Measurements from ENCODE around the gene ABCG5. TPM values are rescaled to one million over a fixed set of nuclear protein-coding genes. Genes with fewer than 3 reads are reported as not detected.

Gene ABCG5
- total RNA-seq, 1 donor from 2014 or later = 0.96 TPM

DNA sequence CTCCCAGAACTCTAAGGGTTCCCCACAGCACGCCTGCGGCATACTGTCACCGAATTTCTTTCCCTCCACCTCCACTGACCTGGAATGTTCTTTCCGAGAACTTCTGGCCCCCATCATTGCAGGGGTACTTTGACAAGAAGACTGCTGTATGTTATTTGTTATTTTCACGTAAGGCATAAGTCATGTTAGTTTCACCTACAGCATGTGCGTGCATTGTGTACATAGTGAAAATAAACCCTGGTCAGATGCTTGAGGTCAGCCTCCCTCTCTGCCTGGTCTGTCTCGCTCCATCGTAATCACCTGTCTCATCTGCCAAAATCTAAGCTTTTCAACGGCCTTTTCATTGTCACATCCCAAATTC is 4.2 kb upstream of the ABCG5 start:
- DNase-seq (ENCODE audit: low spot score) = no peak

DNA sequence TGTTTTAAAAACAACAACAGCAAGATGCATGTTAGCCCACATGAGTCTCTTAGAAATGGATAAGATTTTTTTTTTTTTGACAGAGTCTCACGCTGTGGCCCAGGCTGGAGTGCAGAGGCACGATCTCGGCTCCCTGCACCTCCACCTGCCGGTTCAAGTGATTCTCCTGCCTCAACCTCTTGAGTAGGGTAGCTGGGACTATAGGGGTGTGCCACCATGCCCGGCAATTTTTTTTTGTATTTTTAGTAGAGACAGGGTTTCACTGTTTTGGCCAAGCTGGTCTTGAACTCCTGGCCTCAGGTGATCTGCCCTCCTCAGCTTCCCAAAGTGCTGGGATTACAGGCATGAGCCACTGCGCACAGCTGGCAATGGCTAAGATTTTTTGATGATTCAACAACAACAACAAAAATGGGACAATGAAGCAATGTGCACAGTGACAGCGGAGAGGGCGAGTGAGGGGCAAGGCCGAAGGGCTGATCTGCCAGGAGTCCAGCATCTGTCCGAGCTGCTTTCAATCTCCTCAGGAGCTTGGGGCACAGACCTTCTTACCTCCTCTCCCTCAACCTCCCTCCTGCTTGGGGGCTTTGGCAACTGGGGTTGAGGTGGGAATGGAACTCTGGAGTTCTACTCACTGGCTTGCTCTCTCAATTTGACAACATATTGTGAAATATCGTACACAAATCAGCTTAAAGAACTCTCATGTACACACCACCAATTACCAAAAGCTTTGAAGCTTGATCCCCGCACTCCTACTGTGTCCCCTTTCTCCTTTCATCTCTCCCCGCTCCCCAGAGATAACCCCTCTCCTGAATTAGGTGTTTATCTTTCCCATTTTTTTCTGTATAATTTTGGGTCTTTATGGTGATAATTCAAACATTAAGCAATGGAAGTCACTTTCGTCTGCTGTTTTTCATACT is 3.6 kb upstream of the ABCG5 start:
- no peak for DNase-seq (ENCODE audit: low spot score)

DNA sequence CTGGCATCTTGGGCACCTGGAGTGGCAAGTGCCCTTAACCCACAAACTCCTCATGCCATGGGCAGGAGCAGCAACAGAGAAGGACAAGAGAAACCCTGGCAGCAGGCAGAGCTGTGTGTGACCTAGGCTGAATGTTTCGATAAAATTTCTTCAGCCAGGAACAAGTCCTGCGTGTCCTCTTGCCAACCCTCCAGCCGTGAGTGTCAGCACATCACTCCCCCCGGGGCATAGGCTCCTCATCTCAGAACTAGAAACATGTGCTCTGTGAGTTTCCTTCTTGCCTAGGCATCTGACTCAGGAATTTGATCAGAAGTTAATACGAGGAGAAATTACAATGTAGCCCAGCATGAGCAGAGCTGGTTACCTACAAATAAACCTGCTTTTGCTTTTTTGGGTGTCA is 2.3 kb upstream of the ABCG5 start:
- no peak for DNase-seq (ENCODE audit: low spot score)

DNA sequence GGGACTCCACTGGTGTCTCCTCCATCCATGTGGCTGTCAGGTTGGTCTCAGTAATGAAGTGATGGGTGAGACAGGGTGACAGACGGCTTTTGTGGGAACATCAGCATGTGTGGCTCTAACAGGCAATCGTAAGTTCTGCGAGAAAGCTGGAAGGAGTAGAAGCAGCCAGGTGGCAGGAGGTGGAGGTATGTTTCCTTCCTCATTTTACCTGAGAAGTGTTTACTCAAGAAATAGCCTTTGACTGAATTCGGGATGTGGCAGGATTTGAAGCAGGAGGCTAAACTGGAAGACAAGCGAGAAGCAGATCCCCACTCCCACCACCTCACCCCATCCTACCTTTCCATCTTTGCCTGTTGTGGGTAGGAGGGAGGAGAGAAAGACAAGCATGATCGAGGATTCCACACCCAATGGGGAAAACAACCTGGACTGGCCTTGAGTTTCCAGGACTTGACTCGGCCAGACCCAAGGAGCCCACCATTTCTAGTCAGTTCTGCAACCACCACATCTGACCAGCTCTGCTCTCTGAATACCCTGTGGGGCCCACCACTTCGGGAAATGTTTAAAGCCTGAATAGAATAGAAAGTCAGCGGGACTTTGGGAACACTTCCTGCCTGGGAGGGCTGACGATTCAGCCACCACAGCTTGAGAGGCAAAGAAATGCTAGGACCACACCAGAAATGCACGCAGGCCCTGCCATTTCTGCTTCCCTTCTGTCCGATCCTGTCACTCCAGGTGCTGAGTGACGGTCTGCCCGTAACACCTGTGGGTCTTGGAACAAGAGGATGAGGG is 1.3 kb upstream of the ABCG5 start:
- DNase-seq (ENCODE audit: low spot score) = no peak

DNA sequence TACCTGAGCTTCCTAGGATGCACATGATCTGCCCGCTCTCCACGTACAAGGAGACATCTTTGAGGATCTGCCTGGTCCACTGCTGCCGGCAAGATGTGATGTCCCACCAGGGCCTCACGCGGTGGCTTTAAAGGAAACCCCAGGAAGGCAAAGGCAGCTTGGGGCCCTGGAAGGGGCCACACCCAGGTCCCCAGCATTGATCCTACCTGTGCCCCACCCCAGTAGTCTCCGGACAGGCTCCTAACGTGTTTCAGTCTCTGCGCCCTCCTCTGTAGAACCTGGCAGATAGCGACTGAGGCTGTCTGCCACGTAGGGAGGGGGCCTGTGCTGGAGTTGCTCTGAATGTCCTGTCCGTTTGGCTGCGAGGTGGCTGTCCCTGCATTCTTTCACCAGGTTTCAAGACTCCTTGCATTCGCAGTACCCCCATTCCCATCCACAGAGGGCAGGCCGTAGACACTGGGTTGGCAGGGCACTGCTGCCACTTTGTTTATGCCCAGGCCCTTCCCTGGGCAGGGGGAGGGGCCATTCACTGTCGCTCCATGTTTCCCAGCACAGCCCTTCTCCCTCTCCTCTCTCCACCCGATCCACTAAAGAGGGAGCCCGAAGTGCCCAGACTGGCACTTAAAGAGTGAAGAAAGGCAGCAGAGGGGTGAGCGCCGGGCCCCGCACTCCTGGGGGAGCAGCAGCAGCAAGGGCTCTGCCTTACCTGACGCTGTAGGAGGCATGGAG is 644 bp downstream of the ABCG5 start:
- DNase-seq (ENCODE audit: low spot score) = no peak

DNA sequence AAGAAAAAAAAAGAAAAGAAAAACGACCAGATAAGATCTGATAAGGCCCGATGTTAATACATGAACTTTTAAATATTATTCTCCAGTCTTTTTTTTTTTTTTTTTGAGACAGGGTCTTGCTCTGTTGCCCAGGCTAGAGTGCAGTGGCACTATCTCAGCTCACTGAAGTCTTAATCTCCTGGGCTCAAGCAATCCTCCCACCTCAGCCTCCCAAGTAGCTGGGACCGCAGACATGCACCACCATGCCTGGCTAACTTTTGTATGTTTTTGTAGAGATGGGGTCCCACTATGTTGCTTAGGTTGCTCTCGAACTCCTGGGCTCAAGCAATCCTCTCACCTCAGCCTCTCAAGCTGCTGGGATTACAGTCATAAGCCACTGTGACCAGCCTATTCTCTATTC is 1.6 kb downstream of the ABCG5 start:
- DNase-seq (ENCODE audit: low spot score) = no peak

DNA sequence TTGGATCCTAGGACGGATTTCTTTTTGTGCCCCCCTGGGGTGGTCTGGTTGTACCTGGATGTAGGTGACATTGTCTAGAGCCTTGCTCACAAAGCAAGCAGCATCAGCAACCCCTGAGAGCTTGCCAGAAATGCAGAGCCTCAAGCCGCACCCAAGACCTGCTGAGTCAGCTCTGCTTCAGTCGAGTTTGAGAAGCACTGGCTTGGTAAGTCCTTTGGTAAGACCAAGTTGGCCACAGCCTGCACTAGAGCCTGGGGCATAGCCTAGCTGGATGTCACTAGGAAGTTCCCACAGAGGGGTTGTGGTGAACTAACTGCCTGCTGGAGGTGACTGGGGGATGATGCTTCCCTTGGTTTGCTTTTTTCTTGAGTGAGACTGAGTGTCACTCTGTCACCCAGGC is 6.2 kb downstream of the ABCG5 start:
- peak; percentile 17 for DNase-seq (ENCODE audit: low spot score)

DNA sequence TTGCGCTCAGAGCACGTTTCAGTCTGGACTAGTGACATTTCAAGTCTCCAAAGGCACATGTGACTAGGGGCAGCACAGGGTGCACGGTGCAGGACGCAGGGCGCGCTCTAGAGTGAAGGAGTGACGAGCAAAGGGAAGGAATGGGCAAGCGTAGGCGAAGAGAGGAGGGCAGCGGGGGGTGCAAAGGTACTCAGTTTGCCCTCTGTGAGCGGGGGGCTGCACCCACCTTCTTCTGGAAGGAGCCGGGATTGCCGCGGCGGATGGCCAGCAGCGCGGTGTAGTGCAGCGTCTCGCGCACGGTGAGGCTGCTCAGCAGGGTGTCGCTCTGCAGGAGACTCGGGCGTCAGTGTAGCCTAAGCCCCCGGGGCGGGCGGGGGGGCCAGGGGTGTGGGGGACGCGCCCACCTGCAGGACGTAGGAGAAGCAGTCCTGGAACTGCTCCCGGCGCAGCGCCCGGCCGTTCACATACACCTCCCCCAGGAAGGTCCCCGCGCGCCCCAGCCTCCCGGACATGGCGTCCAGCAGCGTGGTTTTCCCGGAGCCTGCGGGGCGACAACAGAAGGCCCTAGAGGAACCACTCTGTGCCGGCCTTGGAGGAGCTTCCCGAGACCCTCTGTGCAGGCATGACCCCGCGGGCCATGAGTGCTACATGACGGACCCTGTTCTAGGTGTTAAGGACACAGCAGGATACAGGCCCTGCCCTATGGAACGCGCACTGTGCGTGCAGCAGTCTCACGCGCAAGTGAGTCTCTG is 6.9 kb downstream of the ABCG5 start:
- no peak for DNase-seq (ENCODE audit: low spot score)

DNA sequence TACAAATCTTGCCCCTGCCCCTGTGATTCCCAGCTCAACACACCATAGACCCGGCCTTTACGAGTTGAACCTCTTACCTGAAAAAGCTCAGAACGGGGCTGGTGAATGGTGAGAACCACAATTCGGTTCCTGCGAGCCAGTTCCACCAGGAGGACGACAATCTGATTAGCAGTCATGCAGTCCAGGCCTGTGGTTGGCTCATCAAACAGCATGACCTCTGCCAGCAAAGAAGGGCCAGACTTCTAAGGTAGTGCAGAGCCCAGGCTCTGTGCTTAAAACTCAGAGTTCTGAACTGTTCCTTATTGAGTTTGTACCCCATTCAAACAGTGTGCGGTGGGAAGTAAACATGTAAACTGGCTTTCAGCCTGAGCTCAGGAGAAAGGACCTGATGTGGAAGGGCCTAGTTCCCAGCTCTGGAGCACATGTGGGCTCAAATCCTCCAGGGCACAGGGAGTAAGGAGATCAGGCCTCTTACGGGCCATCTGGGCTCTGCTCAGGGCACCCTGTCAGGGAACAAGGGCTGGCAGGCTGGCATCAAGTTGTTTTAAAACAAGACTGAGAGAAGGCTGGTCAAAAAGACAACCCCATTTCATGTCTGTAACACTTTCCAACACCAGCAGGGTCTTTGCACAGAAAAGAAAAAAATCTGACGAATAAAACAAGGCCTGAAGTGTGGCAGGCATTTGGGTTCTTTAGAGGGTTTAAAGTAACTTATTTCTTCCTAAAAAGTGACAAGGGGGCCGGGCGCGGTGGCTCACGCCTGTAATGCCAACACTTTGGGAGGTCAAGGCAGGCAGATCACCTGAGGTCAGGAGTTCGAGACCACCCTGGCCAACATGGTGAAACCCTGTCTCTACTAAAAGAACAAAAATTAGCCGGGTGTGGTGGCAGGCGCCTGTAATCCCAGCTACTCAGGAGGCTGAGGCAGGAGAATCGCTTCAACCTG is 12.1 kb downstream of the ABCG5 start:
- no peak for DNase-seq (ENCODE audit: low spot score)

DNA sequence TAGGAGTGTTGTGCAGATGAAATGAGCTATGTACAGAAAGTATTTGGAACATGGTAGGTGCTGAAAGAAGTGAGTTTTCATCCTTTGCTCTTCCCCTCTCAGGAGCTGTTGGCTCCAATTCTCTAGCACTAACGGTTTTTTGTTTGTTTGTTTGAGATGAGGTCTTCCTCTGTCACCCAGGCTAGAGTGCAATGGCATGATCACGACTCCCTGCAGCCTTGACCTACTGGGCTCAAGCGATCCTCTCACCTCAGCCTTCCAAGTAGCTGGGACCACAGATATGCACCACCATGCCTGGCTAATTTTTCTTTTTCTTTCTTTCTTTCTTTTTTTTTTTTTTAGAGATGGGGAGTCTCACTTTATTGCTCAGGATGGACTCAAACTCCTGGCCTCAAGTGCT is 12.8 kb downstream of the ABCG5 start:
- DNase-seq (ENCODE audit: low spot score) = no peak

DNA sequence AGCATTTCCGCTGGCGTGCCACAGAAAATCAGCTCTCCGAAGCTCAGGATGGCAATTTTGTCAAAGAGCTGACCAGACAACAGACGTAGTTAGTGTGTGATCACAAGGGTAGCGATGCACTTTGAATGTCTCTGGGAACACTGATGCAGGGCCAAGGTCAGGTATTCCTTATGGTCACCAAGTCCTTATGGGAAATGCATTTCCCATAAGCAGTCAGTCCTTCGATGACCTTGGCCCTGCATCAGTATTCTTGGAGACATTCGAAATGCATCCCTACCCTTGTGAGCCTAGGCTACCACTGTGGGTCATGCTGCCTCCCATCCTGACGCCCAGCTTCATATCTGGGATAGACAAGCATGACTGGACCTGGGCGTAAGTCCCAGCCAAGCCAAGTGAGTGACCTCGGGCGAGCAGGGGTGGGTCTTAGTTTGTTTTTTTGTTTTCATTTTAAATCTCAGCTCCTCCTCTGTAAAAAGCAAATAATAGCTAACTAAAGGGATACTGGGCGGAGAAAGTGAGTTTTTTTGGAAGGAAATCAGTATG is 13.6 kb downstream of the ABCG5 start:
- DNase-seq (ENCODE audit: low spot score) = no peak

DNA sequence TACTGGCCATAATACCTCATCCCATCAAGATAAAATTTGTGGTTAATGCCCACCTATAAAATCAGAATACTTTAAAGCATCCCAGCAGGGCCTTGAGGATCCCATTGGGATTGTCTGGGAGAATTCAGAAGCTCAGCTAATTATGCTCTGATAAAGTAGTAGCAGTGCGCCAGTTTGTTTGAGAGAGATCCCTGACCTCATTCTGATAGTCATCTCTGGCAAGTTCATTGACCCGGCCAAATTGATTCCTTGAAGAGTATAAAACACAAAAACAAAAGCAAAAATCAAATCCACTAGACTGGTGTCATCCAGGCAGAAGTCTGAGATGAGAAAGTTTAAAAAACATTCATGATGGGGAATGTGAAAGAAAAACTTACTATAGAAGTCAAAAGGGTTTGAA is 14.1 kb downstream of the ABCG5 start:
- DNase-seq (ENCODE audit: low spot score) = no peak

DNA sequence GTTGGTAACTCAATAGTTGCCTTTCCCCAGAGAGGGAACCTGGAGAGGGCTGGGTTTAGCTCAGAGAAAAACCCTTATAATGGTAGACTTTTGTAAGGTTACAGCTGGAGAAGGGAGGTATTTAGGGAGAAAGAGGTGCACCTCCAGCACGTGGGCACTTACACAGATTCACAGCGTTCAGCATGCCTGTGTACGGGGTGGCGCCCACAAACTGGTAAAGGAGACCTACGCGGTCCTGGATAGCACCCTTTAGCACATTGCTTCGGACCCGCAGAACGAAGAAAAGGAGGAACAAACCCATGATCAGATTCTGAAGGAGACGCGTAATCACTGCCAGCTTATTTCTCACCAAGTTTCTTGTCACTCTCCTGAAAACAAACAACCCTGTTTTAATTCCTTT is 14.9 kb downstream of the ABCG5 start:
- no peak for DNase-seq (ENCODE audit: low spot score)

DNA sequence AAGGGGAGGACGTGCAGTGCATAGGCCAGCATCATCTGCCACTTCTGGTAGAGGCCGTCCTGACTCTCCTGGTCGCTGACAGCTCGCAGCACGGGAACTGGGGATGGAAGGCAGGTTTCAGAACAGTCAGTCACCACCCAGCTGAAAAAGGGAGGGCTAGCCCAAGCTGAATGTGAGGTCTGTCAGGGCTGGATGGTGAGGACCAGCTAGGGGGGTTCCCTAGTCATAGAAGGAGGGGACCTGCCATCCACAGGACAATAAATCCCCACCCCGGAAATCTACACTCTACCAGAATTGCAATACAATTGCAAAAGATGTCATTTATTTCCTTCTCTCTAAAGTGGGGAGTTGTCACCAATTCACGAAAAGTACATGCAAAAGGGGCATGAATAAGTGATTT is 15.8 kb downstream of the ABCG5 start:
- DNase-seq (ENCODE audit: low spot score) = no peak

DNA sequence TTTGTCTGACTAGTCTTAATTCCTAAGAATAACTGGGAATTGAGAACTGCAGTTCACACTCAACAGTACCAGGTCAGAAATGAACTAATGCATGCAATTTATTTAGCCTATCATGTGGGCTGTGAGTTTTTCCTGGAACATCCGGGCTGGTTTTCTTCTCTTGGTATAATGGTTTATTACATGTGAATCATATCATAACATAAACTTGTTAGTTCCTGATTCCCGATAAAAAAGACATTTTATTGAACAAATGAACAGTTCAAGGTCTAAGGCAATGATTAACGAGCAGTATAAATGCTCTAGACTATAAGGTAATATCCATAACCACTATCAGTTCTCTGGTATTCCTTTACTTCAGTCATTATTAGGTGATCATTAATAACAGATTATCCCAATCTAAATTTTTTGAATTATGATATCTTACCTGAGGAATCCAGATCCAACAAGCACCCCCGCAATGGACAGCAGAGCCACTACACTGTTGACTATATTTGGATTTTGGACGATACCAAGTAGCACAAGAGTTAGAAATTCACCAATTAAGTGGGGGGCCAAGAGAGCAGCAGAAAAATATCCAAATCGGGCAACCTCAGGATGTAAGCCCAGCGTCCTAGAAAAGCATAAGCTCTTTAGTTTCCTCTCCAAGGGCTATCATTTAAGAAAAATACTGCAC is 19.0 kb downstream of the ABCG5 start:
- DNase-seq (ENCODE audit: low spot score) = no peak

DNA sequence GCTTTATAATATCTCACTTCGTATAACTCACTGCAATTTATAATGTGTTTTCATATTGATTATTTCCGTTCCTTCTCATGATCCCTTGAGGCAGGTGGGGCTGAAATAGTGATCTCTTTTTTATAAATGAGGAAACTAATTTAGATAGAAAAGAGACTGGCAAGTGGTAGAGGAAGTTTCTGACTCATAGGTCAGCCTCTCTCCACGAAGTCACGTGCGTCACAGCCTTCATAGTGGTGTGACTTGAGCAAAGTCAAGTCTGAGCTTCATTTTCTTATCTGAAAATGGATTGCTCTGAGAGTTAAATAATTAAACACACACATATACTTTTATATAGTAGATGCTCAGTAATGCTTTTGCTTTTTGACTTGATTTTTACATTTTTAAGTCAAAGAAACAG is 19.9 kb downstream of the ABCG5 start:
- DNase-seq (ENCODE audit: low spot score) = no peak

DNA sequence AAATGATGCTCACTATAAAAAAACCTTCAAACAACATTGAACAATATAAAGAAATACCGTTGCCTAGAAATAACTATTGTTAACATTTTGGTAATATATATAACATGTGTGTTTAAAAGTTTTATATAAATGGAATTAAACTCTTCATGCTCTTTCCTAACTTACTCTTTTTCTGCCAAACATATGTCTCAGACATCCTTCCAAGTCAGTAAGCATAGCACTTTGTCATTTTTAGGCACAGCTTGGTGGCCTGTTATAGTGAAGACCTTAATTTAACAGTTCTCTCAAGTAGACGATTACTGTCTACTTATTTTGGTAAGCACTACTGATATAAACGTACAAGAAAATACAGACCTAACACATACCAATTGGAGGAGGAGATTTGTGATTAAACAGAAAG is 23.9 kb downstream of the ABCG5 start:
- no peak for DNase-seq (ENCODE audit: low spot score)

DNA sequence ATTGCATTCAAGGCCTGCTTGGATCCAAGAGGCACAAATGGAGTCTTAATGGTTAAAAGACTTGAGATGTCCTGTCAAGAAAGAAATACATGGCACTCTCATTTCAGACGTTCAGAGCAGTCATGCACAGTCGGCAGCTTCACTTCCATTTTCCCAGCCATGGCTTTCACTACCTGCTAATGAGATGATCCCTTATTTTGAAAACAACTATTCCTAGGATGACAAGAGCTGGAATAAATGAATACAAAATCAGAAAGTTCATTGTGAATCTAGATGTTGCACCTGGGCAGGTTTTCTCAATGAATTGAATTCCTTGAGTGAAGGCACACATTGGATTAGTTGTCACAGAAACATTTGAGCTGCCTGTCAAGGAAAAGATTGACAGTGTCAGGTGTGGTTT is 25.7 kb downstream of the ABCG5 start:
- DNase-seq (ENCODE audit: low spot score) = no peak

DNA sequence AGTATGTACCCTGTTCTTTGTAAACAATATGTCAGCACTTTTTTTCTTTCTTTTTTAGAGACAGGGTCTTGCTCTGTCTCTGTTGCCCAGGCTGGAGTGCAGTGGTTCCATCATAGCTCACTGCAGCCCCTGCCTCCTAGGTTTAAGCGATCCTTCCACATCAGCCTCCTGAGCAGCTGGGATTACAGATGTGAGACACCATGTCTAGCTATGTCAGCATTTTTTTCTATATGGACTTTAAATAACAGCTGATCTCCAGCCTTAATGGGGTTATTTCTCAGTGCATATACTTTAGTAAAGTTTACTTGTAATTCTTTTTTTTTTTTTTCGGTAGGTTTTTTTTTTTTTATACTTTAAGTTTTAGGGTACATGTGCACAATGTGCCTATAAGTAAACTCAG is 26.6 kb downstream of the ABCG5 start:
- DNase-seq (ENCODE audit: low spot score) = no peak

DNA sequence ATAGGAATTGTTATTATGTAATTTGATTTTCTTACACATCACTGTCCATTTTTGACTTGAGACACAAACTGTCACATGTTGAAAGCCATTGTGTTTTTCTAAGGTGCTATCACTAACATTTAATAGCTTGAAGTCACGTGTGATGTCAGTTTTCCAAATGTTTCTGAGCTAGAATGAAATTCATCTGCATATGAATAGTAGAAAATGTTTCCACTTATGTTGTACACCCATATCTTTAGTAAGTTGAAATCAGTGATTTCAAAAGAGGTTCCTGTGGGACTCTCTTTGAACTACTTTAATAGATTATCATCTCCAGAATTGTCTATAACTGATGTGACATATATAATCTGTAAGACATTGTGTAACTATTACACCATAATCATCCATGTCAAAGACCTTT is 27.8 kb downstream of the ABCG5 start:
- no peak for DNase-seq (ENCODE audit: low spot score)

All from umbilical cord (tissue), 2 donors.